Measurements from ENCODE around the gene NFILZ.

The NFILZ gene

DNA sequence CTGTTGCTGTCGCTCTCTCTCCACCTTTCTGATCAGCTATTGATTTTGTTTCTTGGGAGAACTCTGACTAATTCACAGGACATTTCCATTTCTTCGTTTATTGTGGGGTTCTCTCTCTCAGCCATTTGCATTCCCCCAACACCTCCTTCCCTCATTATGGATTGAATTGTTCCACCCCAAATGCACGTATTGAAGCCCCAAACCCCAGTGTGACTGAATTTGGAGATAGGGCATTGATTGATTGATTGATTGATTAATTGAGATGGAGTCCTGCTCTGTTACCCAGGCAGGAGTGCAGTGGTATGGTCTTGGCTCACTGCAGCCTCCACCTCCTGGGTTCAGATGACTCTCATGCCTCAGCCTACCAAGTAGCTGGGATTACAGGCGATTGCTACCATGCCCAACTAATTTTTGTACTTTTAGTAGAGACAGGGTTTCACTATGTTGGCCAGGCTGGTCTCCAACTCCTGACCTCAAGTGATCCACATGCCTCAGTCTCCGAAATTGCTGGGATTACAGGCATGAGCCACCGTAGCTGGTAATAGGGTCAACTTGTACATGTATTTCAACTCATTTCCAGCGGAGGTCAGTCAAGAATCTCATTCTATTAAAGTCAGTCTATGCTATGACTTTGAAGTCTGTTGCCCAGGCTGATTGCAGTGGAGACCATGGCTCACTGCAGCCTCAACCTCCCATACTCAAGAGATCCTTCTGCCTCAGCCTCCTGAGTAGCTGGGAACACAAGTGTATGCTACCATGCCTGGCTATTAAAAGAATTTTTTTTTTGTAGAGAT lies 13.6 kb downstream of the NFILZ start:
- DNase-seq, result no peak

- DNase-seq, result no peak
Measured at GRCh38 chr19:8648240-8648639, 17.8 kb downstream of the NFILZ start.

DNA sequence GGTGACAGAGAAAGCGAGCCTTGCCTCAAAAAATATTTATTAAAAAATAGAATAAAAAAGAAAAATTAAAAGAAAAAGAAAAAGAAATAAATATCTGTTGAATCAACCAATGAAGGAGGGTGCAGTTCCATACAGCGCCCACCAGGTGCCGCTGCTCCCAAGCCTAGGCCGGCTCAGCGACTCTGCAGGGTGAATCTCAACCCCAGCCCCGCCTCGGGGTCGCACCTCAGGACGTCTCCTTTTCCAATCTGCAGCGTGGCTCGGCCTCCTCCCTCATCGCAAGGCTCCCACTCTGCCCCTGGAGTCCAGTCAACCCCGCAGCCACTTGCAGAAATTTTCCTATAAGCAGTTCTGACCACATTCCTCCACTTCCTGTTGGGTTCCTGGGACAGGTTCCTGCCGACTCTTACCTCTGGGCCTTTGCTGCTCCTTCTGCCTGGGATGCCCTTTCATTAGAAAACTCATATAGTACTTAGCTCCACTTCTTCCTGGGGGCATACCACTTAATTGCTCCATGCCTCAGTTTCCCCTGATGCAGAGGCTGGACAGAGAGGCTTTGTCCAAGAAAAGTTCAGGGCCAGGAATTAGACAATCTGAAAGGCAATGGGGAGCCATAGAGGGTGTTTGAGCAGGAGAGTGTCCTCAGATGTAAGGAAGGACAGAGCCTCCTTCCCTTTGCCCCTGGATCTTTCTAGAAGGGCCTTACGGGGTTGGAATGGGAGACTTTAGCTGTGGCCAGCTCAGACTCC lies 24.3 kb downstream of the NFILZ start:
- peak; percentile 40 for DNase-seq

DNA sequence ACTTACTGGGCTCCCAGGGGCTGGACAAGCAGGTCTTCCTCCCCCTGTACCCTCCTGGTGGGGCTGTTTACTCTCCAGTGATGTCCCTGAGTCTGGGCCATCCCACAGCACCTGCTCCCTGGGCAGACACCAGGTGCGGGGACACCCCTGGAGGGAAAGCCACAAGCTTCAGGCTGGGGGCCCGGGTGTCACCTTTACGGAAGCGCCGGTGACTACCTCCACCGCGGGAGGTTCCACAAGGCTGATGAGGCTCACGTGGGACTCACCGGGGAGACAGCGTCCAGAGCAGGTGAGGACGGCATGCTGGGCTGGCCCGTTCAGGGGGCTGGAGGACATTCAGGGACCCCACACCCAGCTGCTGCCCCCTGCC lies 24.9 kb downstream of the NFILZ start:
- DNase-seq, result no peak

GRCh38 chr19:8657869-8658268 lies 27.4 kb downstream of the NFILZ start:
- no peak for DNase-seq

- no peak for DNase-seq
Measured at GRCh38 chr19:8659905-8660304, 29.5 kb downstream of the NFILZ start.

- DNase-seq, result no peak
Measured at GRCh38 chr19:8662263-8662662, 31.8 kb downstream of the NFILZ start.

- no peak for DNase-seq
Measured at GRCh38 chr19:8663920-8664670, 33.7 kb downstream of the NFILZ start.

- no peak for DNase-seq
Measured at GRCh38 chr19:8664671-8665057, 34.2 kb downstream of the NFILZ start.

- DNase-seq, result no peak
Measured at GRCh38 chr19:8665468-8666213, 35.2 kb downstream of the NFILZ start.

GRCh38 chr19:8666814-8667405 lies 36.5 kb downstream of the NFILZ start:
- peak; percentile 67 for DNase-seq

GRCh38 chr19:8673276-8673891 lies 43.0 kb downstream of the NFILZ start:
- DNase-seq, result no peak

- DNase-seq, result no peak
Measured at GRCh38 chr19:8675066-8675465, 44.6 kb downstream of the NFILZ start.

- no peak for DNase-seq
Measured at GRCh38 chr19:8678244-8678807, 47.9 kb downstream of the NFILZ start.
